ENCODE results near the gene ATXN7L3. TPM values are rescaled to one million over a fixed set of nuclear protein-coding genes. Genes with fewer than 3 reads are reported as not detected.
A peak's percentile ranks its signal among the peaks of the same experiment; 100 is the strongest.

ATXN7L3 gene
- total and polyA plus RNA-seq, 2 donors: 36.3 to 53.3 TPM

GRCh38 chr17:44186307-44187130 is 13.2 kb downstream of the ATXN7L3 start, which contains the start of gene TMUB2:
Gene TMUB2, plus strand, starts transcription at chr17:44186972. Its CDS starts 737 bp downstream, at chr17:44187709.
- no peaks in the 10 kb centered on the region for H3K27me3 ChIP-seq (ENCODE audit: control insufficient read depth in 2 of 2, insufficient read depth in 1 of 2, low read length in 1 of 2)
- H3K27ac ChIP-seq (ENCODE audit: low read depth in 1 of 2, low read length in 1 of 2): peak within 1 kb of the TSS; percentile 92 to 97
- peaks cover 34 to 37% of the 10 kb centered on the region in 2 donors for H3K36me3 ChIP-seq (ENCODE audit: control insufficient read depth in 2 of 2, insufficient read depth in 2 of 2, low read length in 1 of 2)
- WGBS: under 1% methylated on average over 50 of the region's 50 CpGs
- peak within 1 kb of the TSS; percentile 81 to 92 for H3K4me3 ChIP-seq (ENCODE audit: low read length in 2 of 2)
- H3K4me1 ChIP-seq (ENCODE audit: control insufficient read depth in 2 of 2, insufficient read depth in 2 of 2, low read length in 2 of 2): peaks cover 17 to 21% of the 10 kb centered on the region in 2 donors
- peak; percentile 97 to 100 (median 99) for DNase-seq (ENCODE audit: low read depth in 6 of 9, low spot score in 9 of 9)
- H3K9me3 ChIP-seq (ENCODE audit: control insufficient read depth in 2 of 2, insufficient read depth in 1 of 2, low read length in 1 of 2): peaks cover 0 to 3% of the 10 kb centered on the region in 2 donors

- H3K27me3 ChIP-seq (ENCODE audit: control insufficient read depth in 2 of 2, insufficient read depth in 1 of 2, low read length in 1 of 2): no peaks in the 10 kb centered on the region
- H3K27ac ChIP-seq (ENCODE audit: low read depth in 1 of 2, low read length in 1 of 2): no peak overlapping the region
- DNase-seq (ENCODE audit: low read depth in 6 of 9, low spot score in 9 of 9): no peak
- H3K4me1 ChIP-seq (ENCODE audit: control insufficient read depth in 2 of 2, insufficient read depth in 2 of 2, low read length in 2 of 2): peaks cover 17 to 21% of the 10 kb centered on the region in 2 donors
- H3K4me3 ChIP-seq (ENCODE audit: low read length in 2 of 2): no peak overlapping the region
- peaks cover 17 to 23% of the 10 kb centered on the region in 2 donors for H3K36me3 ChIP-seq (ENCODE audit: control insufficient read depth in 2 of 2, insufficient read depth in 2 of 2, low read length in 1 of 2)
- H3K9me3 ChIP-seq (ENCODE audit: control insufficient read depth in 2 of 2, insufficient read depth in 1 of 2, low read length in 1 of 2): no peaks in the 10 kb centered on the region
- WGBS: 97% methylated on average over 8 of the region's 8 CpGs
These were observed 15.4 kb downstream of the ATXN7L3 start for GRCh38 chr17:44184212-44184810.

DNA sequence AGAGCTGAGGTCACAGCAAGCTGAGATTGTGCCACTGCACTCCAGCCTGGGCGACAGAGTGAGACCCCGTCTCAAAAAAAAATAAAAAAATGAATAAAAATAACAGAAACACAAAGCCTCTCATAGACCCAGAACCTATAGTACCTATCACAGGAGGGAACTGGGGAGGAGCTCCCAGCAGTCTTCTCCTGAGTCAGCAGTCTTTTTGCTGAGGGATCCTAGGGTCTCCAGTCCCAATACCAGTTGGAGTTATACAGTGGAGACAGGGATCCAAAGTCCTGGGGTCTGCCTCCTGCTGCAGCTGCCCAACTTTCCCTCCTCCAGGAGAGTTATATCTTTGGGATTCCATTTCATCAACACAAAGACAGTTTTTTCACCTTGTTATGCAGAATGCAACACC is 16.7 kb downstream of the ATXN7L3 start:
- Histone ChIP-seq H3K4me1 (ENCODE audit: control insufficient read depth in 2 of 2, insufficient read depth in 2 of 2, low read length in 2 of 2) (peaks cover 15 to 16% of the 10 kb centered on the region in 2 donors), H3K36me3 (ENCODE audit: control insufficient read depth in 2 of 2, insufficient read depth in 2 of 2, low read length in 1 of 2) (peaks cover 18 to 26% of the 10 kb centered on the region in 2 donors), H3K4me3 (ENCODE audit: low read length in 2 of 2) (no peak overlapping the region), H3K9me3 (ENCODE audit: control insufficient read depth in 2 of 2, insufficient read depth in 1 of 2, low read length in 1 of 2) (no peaks in the 10 kb centered on the region), H3K27me3 (ENCODE audit: control insufficient read depth in 2 of 2, insufficient read depth in 1 of 2, low read length in 1 of 2) (no peaks in the 10 kb centered on the region), H3K27ac (ENCODE audit: low read depth in 1 of 2, low read length in 1 of 2) (no peak overlapping the region)
- WGBS: 96% methylated on average over 2 of the region's 2 CpGs
- DNase-seq (ENCODE audit: low read depth in 6 of 9, low spot score in 9 of 9): no peak

- H3K4me1 ChIP-seq (ENCODE audit: control insufficient read depth in 2 of 2, insufficient read depth in 2 of 2, low read length in 2 of 2): no peaks in the 10 kb centered on the region
- no peaks in the 10 kb centered on the region for H3K9me3 ChIP-seq (ENCODE audit: control insufficient read depth in 2 of 2, insufficient read depth in 1 of 2, low read length in 1 of 2)
- 98% methylated on average over 14 of the region's 14 CpGs for WGBS
- no peak overlapping the region for H3K27ac ChIP-seq (ENCODE audit: low read depth in 1 of 2, low read length in 1 of 2)
- H3K4me3 ChIP-seq (ENCODE audit: low read length in 2 of 2): no peak overlapping the region
- H3K36me3 ChIP-seq (ENCODE audit: control insufficient read depth in 2 of 2, insufficient read depth in 2 of 2, low read length in 1 of 2): peaks cover 17 to 39% of the 10 kb centered on the region in 2 donors
- no peaks in the 10 kb centered on the region for H3K27me3 ChIP-seq (ENCODE audit: control insufficient read depth in 2 of 2, insufficient read depth in 1 of 2, low read length in 1 of 2)
- DNase-seq (ENCODE audit: low read depth in 6 of 9, low spot score in 9 of 9): no peak
These were observed 21.6 kb downstream of the ATXN7L3 start for GRCh38 chr17:44178133-44178532.

- H3K4me1 ChIP-seq (ENCODE audit: control insufficient read depth in 2 of 2, insufficient read depth in 2 of 2, low read length in 2 of 2): no peaks in the 10 kb centered on the region
- no peak overlapping the region for H3K4me3 ChIP-seq (ENCODE audit: low read length in 2 of 2)
- 100% methylated on average over 4 of the region's 4 CpGs for WGBS
- DNase-seq (ENCODE audit: low read depth in 6 of 9, low spot score in 9 of 9): no peak
- H3K36me3 ChIP-seq (ENCODE audit: control insufficient read depth in 2 of 2, insufficient read depth in 2 of 2, low read length in 1 of 2): peaks cover 16 to 34% of the 10 kb centered on the region in 2 donors
- no peak overlapping the region for H3K27ac ChIP-seq (ENCODE audit: low read depth in 1 of 2, low read length in 1 of 2)
- H3K27me3 ChIP-seq (ENCODE audit: control insufficient read depth in 2 of 2, insufficient read depth in 1 of 2, low read length in 1 of 2): no peaks in the 10 kb centered on the region
- H3K9me3 ChIP-seq (ENCODE audit: control insufficient read depth in 2 of 2, insufficient read depth in 1 of 2, low read length in 1 of 2): no peaks in the 10 kb centered on the region
These were observed 22.0 kb downstream of the ATXN7L3 start for GRCh38 chr17:44177640-44178039.

DNA sequence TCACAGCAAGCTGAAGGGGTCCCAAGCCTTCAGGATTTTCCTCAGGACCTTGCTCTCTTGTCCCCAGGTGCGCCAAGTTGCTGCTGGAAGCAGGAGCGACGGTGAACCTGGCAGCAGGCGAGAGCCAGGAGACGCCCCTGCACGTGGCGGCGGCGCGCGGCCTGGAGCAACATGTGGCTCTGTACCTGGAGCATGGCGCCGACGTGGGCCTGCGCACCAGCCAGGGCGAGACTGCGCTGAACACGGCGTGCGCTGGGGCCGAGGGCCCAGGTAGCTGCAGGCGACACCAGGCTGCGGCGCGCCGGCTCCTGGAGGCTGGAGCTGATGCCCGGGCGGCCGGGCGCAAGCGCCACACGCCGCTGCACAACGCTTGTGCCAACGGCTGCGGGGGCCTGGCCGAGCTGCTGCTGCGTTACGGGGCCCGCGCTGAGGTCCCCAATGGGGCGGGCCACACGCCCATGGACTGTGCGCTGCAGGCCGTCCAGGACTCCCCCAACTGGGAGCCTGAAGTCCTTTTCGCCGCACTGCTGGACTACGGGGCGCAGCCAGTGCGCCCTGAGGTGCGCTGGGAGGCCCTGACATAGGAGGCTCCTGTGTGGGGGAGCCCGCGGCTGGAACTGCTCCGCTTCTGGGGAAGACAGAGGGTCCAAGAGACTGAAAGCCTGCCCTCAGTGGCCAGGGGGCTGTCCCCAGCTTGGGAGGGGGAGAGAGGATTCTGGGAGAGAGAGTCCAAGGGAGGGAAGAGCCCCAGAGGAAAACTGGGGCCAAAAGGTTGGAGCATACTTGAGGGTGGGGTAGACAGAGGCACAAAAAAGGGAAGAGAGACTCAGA is 22.8 kb downstream of the ATXN7L3 start:
- Histone ChIP-seq H3K4me1 (ENCODE audit: control insufficient read depth in 2 of 2, insufficient read depth in 2 of 2, low read length in 2 of 2) (no peaks in the 10 kb centered on the region), H3K27ac (ENCODE audit: low read depth in 1 of 2, low read length in 1 of 2) (no peak overlapping the region), H3K4me3 (ENCODE audit: low read length in 2 of 2) (no peak overlapping the region), H3K36me3 (ENCODE audit: control insufficient read depth in 2 of 2, insufficient read depth in 2 of 2, low read length in 1 of 2) (peaks cover 9 to 27% of the 10 kb centered on the region in 2 donors), H3K27me3 (ENCODE audit: control insufficient read depth in 2 of 2, insufficient read depth in 1 of 2, low read length in 1 of 2) (no peaks in the 10 kb centered on the region), H3K9me3 (ENCODE audit: control insufficient read depth in 2 of 2, insufficient read depth in 1 of 2, low read length in 1 of 2) (no peaks in the 10 kb centered on the region)
- WGBS: 98% methylated on average over 54 of the region's 54 CpGs
- DNase-seq (ENCODE audit: low read depth in 6 of 9, low spot score in 9 of 9): no peak

DNA sequence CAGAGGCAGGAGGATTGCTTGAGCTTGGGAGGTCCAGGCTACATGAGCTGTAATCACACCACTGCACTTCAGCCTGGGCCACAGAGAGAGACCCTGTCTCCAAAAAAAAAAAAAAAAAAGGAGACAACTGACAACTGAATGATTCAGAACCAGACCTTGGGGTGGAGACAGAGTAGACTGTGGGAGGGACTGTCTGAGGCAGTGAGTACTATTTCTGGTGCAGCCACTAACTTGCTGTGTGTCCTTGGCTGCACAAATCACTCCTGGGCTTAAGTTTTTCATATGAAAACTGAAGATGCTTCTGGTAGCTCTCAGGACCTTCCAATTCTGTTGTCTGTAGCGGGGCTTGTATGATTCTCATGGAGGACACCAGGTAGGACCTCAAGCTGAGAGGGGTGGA is 23.4 kb downstream of the ATXN7L3 start:
- Histone ChIP-seq H3K4me1 (ENCODE audit: control insufficient read depth in 2 of 2, insufficient read depth in 2 of 2, low read length in 2 of 2) (no peaks in the 10 kb centered on the region), H3K36me3 (ENCODE audit: control insufficient read depth in 2 of 2, insufficient read depth in 2 of 2, low read length in 1 of 2) (peaks cover 6 to 23% of the 10 kb centered on the region in 2 donors), H3K27me3 (ENCODE audit: control insufficient read depth in 2 of 2, insufficient read depth in 1 of 2, low read length in 1 of 2) (peaks cover 0 to 3% of the 10 kb centered on the region in 2 donors), H3K27ac (ENCODE audit: low read depth in 1 of 2, low read length in 1 of 2) (no peak overlapping the region), H3K9me3 (ENCODE audit: control insufficient read depth in 2 of 2, insufficient read depth in 1 of 2, low read length in 1 of 2) (no peaks in the 10 kb centered on the region), H3K4me3 (ENCODE audit: low read length in 2 of 2) (no peak overlapping the region)
- no peak for DNase-seq (ENCODE audit: low read depth in 6 of 9, low spot score in 9 of 9)
- WGBS: 100% methylated on average over 1 of the region's 1 CpG

- Histone ChIP-seq H3K27ac (ENCODE audit: low read depth in 1 of 2, low read length in 1 of 2) (no peak overlapping the region), H3K4me1 (ENCODE audit: control insufficient read depth in 2 of 2, insufficient read depth in 2 of 2, low read length in 2 of 2) (peaks cover 0 to 7% of the 10 kb centered on the region in 2 donors), H3K27me3 (ENCODE audit: control insufficient read depth in 2 of 2, insufficient read depth in 1 of 2, low read length in 1 of 2) (peaks cover 0 to 13% of the 10 kb centered on the region in 2 donors), H3K36me3 (ENCODE audit: control insufficient read depth in 2 of 2, insufficient read depth in 2 of 2, low read length in 1 of 2) (peaks cover 6 to 23% of the 10 kb centered on the region in 2 donors), H3K9me3 (ENCODE audit: control insufficient read depth in 2 of 2, insufficient read depth in 1 of 2, low read length in 1 of 2) (peaks cover 0 to 4% of the 10 kb centered on the region in 2 donors), H3K4me3 (ENCODE audit: low read length in 2 of 2) (no peak overlapping the region)
- DNase-seq (ENCODE audit: low read depth in 6 of 9, low spot score in 9 of 9): no peak
- WGBS: 98% methylated on average over 2 of the region's 2 CpGs
These were observed 25.3 kb downstream of the ATXN7L3 start for GRCh38 chr17:44174427-44174826.

Measured in thymus (tissue), 11 donors.